Measurements from ENCODE around the gene CYP4F22. TPM values are rescaled to one million over a fixed set of nuclear protein-coding genes. Genes with fewer than 3 reads are reported as not detected.
"Not testable (repeated sequence)": the region's sequence is repeated elsewhere in the genome, so short reads cannot be mapped to it uniquely, and the experiment has no call there.

The CYP4F22 gene
- total RNA-seq, 1 donor from 2014 or later: not detected

DNA sequence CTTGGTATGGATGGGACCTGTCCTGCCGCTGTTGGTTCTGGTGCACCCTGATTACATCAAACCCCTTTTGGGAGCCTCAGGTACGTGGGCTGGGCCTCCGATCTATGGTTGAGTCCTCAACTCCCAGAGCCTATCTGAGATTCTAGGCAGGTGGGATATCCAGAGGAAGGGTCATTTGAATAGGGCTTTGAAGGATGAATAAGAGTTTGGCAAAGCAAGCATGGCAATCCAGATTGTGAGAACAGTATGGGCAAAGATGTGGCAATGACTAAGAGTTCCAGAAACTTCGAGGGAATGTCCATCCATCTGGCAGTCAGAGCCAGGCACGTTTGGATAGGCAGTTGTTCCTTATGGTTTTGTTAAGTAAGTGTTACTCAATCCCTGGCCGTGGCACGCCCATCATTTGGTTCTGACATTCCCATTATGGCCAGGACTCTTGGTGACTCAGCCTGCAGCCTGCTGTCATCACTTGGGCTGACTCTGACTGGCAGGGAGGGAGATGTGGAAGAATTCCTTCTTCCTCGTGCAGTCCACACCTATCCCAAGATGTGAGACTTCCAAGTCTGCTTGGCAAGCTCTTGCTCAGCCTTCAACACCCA, 21.5 kb downstream of the CYP4F22 start:
- ATAC-seq (no peak), DNase-seq (no peak)
- intact Hi-C loops (cut with micrococcal nuclease): no loop called here

DNA sequence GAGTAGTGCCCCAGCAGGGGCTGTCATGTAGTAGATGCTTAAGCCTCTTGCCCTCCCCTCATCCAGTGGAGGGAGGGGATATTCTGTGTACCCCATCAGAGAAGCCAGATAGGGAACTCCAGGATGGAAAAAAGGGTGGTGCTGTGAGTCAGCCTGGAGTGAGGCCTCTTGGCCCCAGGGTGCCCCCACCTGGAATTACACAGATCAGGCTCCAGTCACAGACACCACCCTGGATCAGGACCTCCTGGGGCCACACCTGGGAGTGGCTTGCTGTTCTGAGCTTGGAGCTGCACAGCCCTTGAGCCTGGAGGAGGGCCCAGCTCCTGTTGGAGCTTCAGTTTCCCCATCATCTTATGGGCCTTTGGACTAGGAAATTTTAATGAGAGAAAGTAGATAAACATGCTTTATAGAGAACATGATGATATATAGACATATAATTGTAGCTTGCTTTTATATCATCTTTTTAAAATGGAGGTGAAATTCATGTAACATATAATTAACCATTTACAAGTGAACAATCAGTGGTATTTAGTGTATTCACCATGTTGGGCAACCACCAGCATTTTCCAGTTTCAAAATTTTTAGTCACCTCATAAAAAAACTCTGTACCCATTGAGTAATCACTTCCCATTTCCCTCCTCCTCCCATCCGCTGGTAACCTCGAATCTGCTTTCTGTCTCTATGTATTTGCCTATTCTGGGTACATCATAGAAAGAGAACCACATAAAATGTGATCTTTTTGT, 24.6 kb downstream of the CYP4F22 start:
- intact Hi-C loops (cut with micrococcal nuclease): no loop called here
- no peak for ATAC-seq
- DNase-seq: no peak

DNA sequence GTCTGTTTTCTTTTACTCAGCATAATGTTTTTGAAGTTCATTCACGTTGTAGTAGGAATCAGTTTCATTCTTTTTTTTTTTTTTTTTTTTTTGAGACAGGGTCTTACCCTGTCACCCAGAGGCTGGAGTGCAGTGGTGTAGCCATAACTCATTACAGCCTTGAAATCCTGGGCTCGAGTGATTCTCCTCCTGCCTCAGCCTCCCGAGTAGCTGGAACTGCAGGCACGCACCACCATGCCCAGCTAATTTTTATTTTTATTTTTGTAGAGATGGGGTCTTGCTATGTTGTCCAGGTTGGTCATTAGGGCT, 25.2 kb downstream of the CYP4F22 start:
- intact Hi-C loops (cut with micrococcal nuclease); DNase-seq; ATAC-seq: not testable (repeated sequence)

DNA sequence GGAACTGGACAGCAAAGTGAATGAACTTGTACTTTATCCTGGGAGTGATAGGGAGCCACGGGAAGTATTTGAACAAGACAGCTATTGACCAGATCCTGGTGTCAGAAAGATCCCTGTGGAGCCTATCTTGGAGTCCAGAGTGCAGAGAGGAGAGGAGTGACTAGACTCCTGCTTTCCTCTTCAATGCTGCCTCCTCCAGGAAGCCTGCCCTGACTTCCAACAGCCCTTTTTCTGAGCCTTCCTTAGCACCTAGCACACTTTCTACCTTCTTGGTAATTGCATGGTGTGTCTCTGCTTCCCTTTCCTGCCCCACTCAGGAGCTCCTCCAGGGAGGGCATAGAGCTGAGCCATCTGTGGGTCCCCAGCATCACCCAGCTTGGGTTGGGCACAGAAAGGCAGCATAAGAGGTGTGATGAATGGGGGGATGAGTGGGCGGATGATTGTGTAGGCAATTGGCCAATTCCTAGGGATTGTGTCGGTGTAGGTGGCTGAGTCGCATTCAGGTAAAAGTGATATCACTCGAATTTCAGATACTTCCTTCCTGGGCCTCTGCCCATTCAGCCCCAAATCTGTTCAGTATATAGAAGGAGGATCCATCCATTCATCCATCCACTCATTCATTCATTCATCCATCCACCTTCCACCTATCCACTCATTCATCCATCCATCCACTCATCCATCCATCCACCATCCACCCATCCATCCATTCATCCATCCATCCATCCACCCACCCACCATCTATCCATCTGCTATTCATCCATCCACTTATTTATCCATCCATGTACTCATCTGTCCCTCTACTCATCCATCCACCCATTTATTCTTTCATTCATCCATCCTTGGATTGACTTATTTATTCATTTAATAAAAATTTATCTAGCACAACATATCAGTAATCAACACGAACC, 26.9 kb downstream of the CYP4F22 start:
- ATAC-seq (no peak), DNase-seq (no peak)
- intact Hi-C loops (cut with micrococcal nuclease): no loop called here

DNA sequence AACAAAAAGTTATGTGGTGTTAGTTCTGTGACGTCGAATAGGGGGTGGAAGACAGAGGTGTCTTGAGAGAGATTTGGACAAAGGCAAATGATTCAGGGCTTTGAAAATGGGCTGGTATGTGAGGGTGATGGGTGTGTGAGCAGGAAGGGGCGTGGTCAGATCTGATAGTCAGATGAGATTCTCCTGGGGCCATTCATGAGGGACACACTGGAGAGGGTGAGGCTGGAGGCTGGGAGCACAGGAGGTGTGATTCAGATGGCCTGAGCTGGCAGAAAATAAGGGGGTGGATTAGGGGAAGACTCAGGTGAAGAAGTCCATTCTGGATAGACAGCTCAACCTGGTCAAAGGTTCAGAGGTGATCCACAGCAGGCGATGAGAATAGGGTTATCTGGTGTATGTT, 28.0 kb downstream of the CYP4F22 start:
- intact Hi-C loops (cut with micrococcal nuclease): no loop called here
- ATAC-seq: no peak
- no peak for DNase-seq

DNA sequence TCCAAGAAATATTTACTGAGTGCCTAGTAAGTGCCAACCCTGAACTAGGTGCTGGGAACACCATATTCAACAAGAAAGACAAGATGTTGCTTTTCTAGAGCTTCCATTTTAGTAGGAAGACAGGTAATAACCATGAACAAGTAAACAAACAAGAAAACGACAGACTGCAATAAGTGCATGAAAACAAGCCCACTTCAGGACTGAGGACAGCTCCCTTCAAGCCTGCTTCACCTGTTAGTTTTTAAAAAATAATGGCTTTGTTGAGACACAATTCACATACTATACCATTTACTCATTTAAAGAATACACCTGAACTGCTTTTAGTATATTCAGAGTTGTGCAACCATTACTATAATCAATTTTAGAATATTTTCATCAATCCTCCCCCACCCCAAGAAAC, 30.4 kb downstream of the CYP4F22 start:
- no peak for DNase-seq
- intact Hi-C loops (cut with micrococcal nuclease): no loop called here
- ATAC-seq: no peak

DNA sequence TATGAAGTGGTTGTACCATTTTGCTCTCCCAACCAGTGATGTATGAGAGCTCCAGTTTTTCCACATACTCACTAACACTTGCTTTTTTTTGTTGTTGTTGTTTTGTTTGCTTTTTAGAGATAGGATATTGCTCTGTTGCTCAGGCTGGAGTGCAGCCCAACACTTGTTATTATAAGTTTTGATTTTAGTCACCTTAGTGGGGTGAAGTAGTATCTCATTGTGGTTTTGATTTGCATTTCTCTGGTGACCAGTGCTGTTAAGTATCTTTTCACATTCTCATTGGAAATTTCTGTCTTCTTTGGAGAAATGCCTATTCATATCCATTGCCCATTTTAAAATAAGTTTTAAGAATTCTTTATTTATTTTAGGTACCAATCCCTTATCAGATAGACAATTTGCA, 31.3 kb downstream of the CYP4F22 start:
- no peak for ATAC-seq
- no peak for DNase-seq
- intact Hi-C loops (cut with micrococcal nuclease): no loop called here

DNA sequence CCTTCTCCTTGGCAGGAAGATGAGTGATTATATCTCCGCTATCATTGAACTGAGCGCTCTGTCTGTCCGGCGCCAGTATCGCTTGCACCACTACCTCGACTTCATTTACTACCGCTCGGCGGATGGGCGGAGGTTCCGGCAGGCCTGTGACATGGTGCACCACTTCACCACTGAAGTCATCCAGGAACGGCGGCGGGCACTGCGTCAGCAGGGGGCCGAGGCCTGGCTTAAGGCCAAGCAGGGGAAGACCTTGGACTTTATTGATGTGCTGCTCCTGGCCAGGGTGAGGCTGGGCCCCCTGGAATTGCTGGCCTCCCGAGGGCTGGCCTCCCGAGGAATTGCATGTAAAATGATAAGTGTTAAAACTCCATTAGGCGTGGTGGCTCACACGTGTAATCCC, 32.1 kb downstream of the CYP4F22 start:
- intact Hi-C loops (cut with micrococcal nuclease): no loop called here
- DNase-seq (no peak), ATAC-seq (no peak)

DNA sequence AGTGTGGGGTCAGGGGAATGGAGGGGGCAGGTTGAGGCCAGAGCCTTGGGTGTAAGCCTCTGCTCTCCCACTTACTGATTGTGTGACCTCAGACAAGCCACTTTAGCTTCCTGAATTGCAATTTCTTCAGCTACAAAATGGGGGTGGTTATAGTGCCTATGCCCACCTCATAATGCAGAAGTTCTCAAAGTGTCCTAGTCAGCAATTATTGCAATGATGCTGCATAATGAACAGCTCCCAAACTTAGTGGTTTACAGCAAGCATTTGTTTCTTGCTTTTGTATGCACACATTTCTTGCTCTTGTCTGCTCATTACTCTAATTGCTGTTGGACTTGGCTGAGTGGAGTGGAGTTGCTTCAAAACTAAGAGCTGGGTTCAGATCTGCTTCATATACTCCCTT, 36.0 kb downstream of the CYP4F22 start:
- no peak for ATAC-seq
- intact Hi-C loops (cut with micrococcal nuclease): no loop called here
- no peak for DNase-seq

DNA sequence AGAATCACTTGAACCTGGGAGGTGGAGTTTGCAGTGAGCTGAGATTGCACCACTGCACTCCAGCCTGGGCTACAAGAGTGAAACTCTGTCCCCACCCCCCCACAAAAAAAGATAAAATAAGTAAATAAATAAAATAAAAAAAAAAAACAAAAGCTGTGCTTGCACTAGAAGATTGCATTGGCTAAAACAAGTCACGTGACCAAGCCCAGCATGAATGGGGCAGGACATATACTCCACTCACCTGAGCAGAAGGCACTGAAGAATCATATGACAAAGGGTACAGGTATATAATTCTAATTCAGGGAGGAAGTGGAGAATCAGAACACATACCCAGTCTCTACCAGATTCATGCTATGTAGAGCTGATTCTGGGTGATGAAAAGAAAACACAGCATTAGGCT, 36.6 kb downstream of the CYP4F22 start:
- intact Hi-C loops (cut with micrococcal nuclease): no loop called here
- DNase-seq (no peak), ATAC-seq (no peak)

DNA sequence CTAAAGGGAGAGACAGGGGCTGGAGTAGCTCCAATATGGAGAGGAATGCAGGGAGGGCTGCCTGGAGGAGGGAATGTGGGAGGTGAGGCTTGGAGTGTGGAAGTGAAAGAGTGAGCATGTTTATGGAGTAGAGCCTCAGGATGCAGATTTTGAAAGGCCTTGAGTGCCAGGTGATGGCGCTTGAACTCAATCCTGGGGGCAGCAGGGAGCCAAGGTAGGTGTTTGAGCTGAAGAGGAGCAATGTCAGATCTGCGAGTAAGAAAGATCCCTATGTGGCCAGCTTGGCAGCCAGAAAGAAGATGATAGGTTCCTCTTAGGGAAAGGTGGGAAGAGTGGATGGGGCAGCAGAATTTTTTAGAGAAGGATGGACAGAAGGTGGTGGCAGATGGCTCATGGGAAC, 40.3 kb downstream of the CYP4F22 start:
- intact Hi-C loops (cut with micrococcal nuclease): no loop called here

DNA sequence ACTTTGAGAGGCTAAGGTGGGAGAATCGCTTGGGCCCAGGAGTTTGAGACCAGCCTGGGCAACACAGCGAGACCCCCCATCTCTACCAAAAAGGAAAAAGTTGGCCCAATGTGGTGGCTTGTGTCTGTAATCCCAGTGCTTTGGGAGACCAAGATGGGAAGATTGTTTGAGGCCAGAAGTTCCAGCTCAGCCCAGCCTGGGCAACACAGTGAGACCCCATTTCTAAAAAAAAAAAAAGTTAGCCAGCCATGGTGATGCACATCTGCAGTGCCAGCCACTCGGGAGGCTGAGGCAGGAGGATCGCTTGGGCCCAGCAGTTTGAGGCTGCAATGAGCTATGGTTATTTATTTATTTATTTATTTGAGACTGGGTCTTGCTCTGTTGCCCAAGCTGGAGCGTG, 41.3 kb downstream of the CYP4F22 start:
- ATAC-seq: no peak
- intact Hi-C loops (cut with micrococcal nuclease): no loop called here

More for the DNA sequence above, 40.3 kb downstream of the CYP4F22 start:
- ATAC-seq (no peak), DNase-seq (no peak)

DNA sequence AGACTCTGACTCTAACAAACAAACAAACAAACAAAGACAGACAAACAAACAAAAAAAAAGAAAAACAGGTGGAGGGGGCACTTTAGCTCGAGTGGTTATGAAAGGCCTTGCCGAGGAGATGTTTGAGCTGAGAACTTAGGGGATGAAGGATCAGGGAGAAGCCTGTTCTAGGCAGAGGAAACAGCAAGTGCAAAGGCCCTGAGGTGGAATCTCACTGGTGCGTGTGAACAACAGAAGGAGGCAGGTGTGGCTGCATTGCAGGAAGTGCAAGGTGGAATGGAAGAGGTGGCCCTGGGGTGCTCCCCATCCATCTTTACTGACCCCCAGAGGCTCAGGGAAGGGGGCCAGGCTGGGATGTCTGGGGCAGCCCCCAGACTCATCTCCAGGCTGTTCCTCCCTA, 41.9 kb downstream of the CYP4F22 start:
- DNase-seq (no peak), ATAC-seq (no peak)
- intact Hi-C loops (cut with micrococcal nuclease): loop anchor here (10.0 kb wide), 1 partner anchor 395 kb away; no protein-coding TSS in a partner anchor

More for the DNA sequence above, 41.3 kb downstream of the CYP4F22 start:
- no peak for DNase-seq

DNA sequence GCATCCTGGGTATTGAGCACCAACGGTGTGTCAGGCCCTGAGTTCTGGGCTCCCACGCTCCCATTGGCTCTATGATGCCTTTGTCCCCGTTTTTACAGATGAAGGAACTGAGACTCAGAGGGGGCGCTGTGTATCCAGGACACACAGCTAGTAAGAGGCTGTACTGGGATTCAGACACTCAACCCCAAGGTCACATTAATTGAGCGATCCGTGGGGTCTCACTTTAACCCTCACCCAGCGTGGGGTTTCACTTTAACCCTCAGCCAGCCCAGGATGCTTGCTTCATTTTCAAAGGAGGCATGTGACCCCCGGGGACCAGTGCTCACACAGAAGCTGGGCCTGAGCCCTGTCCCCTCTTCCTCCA, 42.6 kb downstream of the CYP4F22 start:
- no peak for ATAC-seq
- intact Hi-C loops (cut with micrococcal nuclease): loop anchor here (10.0 kb wide), 1 partner anchor 396 kb away; no protein-coding TSS in a partner anchor
- no peak for DNase-seq

DNA sequence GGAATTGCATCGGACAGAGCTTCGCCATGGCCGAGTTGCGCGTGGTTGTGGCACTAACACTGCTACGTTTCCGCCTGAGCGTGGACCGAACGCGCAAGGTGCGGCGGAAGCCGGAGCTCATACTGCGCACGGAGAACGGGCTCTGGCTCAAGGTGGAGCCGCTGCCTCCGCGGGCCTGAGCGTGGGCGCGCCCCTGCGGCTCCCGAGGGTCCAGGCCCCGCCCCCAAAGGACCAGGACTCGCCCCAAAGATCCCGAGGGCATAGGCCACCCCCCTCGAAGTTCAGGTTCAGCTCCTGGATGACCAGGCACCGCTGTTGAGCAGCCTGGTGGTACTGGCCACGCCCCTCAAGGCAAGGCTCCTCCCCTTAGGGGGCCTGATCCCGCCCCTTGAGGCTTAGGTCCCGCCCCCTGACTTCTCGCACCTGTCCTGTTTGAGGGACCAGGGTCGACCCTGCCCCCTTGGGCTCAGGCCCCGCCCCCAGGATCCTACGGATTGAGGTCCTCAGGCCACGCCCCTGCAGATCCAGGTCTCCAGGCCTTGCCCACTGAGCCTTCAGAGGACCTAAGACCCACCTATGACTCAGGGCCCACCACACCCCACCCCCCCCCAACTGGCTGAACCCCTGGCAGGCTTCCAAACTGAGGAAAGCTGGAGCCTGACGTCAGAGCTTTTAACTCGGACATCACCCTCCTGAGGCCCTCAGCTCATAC, 43.1 kb downstream of the CYP4F22 start:
- DNase-seq (peak; percentile 48), ATAC-seq (no peak)
- intact Hi-C loops (cut with micrococcal nuclease): loop anchor here (10.0 kb wide), 1 partner anchor 397 kb away; no protein-coding TSS in a partner anchor

DNA sequence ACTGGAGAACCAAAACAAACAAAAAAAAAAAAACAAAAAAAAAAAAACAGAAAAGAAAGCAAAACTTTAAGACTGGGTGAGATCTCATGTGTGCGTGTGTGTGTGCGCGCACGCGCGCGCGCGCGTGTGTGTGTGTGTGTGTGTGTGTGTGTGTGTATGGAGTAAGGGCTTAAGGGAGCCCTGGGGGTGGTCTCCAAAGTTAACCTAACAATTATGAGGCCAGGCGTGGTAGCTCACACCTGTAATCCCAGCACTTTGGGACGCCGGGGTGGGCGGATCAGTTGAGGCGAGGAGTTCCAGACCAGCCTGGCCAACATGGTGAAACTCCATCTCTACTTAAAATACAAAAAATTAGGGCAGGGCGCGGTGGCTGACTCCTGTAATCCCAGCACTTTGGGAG, 46.7 kb downstream of the CYP4F22 start:
- intact Hi-C loops (cut with micrococcal nuclease): loop anchor here (10.0 kb wide), 1 partner anchor 400 kb away; no protein-coding TSS in a partner anchor
- DNase-seq: no peak
- no peak for ATAC-seq

DNA sequence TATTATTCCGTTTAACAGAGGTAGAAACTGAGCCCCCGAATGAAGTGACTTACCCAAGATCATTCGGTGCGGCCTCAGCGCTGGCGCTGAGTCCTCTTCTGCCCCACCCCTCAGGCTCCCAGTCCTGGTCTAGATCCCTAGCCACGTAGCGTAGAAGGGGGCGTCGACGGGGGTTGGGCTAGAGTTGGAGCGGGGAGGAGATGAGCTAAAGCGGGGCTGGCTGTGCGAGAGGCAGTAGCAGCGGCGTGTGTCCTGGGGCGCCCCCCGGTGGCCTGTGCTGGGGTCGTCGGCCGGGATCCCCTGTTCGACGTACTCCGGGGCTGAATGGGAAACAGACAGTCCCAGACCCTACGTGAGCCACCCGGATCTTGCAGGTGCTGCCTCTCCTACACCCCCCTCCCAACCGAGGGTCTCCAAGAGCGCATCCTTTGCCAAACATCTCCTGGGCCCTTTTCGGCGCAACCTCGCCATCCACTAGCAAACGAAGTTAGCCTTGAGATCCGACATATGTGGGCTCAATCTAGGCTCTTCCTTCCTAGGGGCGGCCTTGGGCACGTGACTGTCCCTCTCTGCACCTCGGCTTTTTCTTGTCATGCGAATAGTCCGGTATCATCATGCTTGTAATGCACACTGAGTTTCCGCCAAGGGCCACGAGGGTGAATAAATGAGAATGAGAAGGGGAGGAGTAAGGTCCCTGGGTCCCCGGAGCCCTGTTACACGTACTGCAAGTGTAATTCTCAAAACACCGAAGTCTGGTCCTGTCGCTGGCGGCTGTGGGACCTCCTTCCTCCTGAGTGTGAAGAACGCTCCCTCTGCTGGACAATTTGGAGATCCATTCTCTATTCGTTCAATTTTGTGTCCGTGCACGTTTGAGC, 47.7 kb downstream of the CYP4F22 start:
- DNase-seq: peak; percentile 91
- ATAC-seq: peak; percentile 95
- intact Hi-C loops (cut with micrococcal nuclease): loop anchor here (10.0 kb wide), 1 partner anchor 401 kb away; no protein-coding TSS in a partner anchor

DNA sequence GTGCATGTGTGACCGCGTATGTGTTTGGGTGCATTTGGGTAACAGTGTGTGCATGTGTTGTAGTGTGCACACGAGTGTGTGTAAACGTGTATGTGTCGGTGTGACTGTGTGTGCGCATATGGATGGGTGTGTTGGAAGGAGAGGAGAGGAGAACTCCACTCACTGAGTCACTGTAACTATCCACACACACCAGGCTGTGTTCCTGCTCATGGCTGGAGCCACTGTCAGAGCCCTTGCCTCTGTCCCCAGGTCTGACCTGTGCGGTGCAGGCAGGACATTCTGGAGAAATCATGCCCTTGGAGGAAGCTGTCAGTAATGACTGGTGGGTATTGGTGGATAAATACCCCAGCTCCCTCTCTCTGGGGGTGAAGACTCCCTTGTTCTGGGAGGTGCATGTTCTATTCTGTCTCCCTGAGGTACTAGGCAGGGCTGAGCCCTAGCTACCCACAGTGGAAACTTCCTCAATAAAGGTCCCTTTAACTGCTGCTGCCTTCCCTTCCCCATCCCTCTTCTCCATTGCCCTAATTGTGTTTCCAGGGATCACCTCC, 48.4 kb downstream of the CYP4F22 start:
- DNase-seq (no peak), ATAC-seq (peak; percentile 3)
- intact Hi-C loops (cut with micrococcal nuclease): loop anchor here (10.0 kb wide), 1 partner anchor 402 kb away; no protein-coding TSS in a partner anchor

Data from left ventricle myocardium superior (tissue), 1 donor.